Endodermal cell (in vitro differentiated cells): ENCODE data around the gene GRIN2A. TPM values are rescaled to one million over a fixed set of nuclear protein-coding genes. Genes with fewer than 3 reads are reported as not detected.

Experiments
- DNase-seq: peaks from one replicate; pipeline ENCODE4 v3.0.0-alpha.2; 2017
- H3K27ac ChIP-seq: 2 replicates; pipeline ENCODE4 v1.5.1; 2013; ENCODE audit warnings: mild to moderate bottlenecking, low read depth, low read length, moderate library complexity
- H3K27me3 ChIP-seq: 2 replicates; pipeline ENCODE4 v1.6.1; 2013; ENCODE audit warnings: mild to moderate bottlenecking, low read length, moderate library complexity; ENCODE audit not compliant: insufficient read depth, control insufficient read depth, poor library complexity, severe bottlenecking
- H3K36me3 ChIP-seq: 2 replicates; pipeline ENCODE4 v1.7.0; 2013; ENCODE audit warnings: mild to moderate bottlenecking, low read length, moderate library complexity; ENCODE audit not compliant: control insufficient read depth, insufficient read depth
- H3K4me1 ChIP-seq: one replicate; pipeline ENCODE4 v1.7.0; 2013; ENCODE audit warnings: low read length; ENCODE audit not compliant: control insufficient read depth, insufficient read depth
- H3K4me3 ChIP-seq: 2 replicates; pipeline ENCODE4 v1.5.1; 2013; ENCODE audit warnings: mild to moderate bottlenecking, low read length, moderate library complexity
- H3K9ac ChIP-seq: 2 replicates; pipeline ENCODE4 v1.6.1; 2013; ENCODE audit warnings: mild to moderate bottlenecking, low read length, moderate library complexity; ENCODE audit not compliant: poor library complexity, severe bottlenecking; ENCODE audit errors: extremely low read depth
- H3K9me3 ChIP-seq: 2 replicates; pipeline ENCODE4 v1.6.1; 2013; ENCODE audit warnings: mild to moderate bottlenecking, low read length, moderate library complexity; ENCODE audit not compliant: control insufficient read depth
- H3K27ac Mint-ChIP-seq: 2 replicates; pipeline ENCODE4 v1.8.0; 2020; ENCODE audit warnings: mixed read lengths
- H3K27me3 Mint-ChIP-seq: 2 replicates; pipeline ENCODE4 v1.8.0; 2021; ENCODE audit warnings: mild to moderate bottlenecking, mixed read lengths; ENCODE audit not compliant: insufficient read depth
- H3K36me3 Mint-ChIP-seq: 2 replicates; pipeline ENCODE4 v1.8.0; 2020; ENCODE audit warnings: low read depth, mixed read lengths
- H3K4me1 Mint-ChIP-seq: 2 replicates; pipeline ENCODE4 v1.8.0; 2020; ENCODE audit warnings: mixed read lengths
- H3K4me3 Mint-ChIP-seq: 2 replicates; pipeline ENCODE4 v1.8.0; 2020; ENCODE audit warnings: mild to moderate bottlenecking, moderate library complexity, mixed read lengths
- H3K9me3 Mint-ChIP-seq: 2 replicates; pipeline ENCODE4 v1.8.0; 2020; ENCODE audit warnings: mild to moderate bottlenecking, mixed read lengths
- CTCF ChIP-seq: fragments of 200-600 bp; sonication (generic); conservative IDR thresholded peaks from 2 replicates; pipeline ENCODE4 v1.5.0; 2021; ENCODE audit warnings: antibody characterized with exemption, mild to moderate bottlenecking
- WGBS, 2 experiments: methylation state at CpG; one replicate each; pipeline versions ENCODE4 v1.1.5 to v1.1.7; 2013; ENCODE audit warnings: missing lambda C conversion rate in 2 of 2, mixed read lengths in 1 of 2; ENCODE audit not compliant: insufficient coverage in 1 of 2, insufficient read length in 1 of 2; 5-methylcytosine and 5-hydroxymethylcytosine counted together
- total RNA-seq, 2 donors: library from RNA; stranded (reverse); fragmentation: NEBNext Ultra II Directional in 1 of 2; extraction: Animal tissue kit (Norgen Biotek cat#: 25700) in 1 of 2; gene quantifications; 2 replicates in 1 of 2; 3 replicates in 1 of 2; pipeline ENCODE4 v1.2.1, GENCODE V29; 2021

GRIN2A gene
- total RNA-seq, 2 donors from 2014 or later, result 1.2 TPM

DNA sequence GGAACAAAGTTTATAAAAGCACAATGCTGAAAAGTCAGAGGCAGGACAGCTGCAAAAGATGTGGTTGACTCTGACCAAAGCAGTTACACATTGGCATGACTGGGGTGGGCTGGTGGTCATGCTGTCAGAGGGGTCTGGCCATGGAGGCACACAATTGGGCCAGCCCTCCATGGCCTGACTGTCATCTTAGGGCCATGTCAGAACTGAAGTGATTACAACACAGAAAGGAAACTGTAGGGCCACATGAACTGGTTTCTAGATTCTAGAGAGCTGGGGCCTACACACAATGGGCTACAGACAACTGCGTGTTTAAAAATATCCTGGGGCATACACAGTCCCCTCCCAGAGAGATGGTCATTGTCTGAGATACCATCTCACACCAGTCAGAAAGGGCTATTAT, 380.6 kb downstream of the GRIN2A start:
- Mint-ChIP-seq H3K27me3 (no peaks in the 10 kb centered on the region), H3K4me3 (no peak overlapping the region), H3K27ac (no peak overlapping the region), H3K36me3 (no peaks in the 10 kb centered on the region), H3K9me3 (peaks cover 2% of the 10 kb centered on the region), H3K4me1 (no peaks in the 10 kb centered on the region)
- WGBS, 2 experiments, result 78 to 96% methylated on average over 1 of the region's 1 CpG
- no peaks in the 10 kb centered on the region for H3K4me1 ChIP-seq
- no peak overlapping the region for H3K4me3 ChIP-seq
- no peaks in the 10 kb centered on the region for H3K36me3 ChIP-seq
- no peak overlapping the region for H3K27ac ChIP-seq
- no peak for TF ChIP-seq CTCF
- no peak overlapping the region for H3K9ac ChIP-seq
- no peaks in the 10 kb centered on the region for H3K9me3 ChIP-seq
- H3K27me3 ChIP-seq, result no peaks in the 10 kb centered on the region
- no peak for DNase-seq

- Mint-ChIP-seq H3K4me3 (no peak overlapping the region), H3K36me3 (no peaks in the 10 kb centered on the region), H3K27me3 (no peaks in the 10 kb centered on the region), H3K27ac (no peak overlapping the region), H3K9me3 (no peaks in the 10 kb centered on the region), H3K4me1 (no peaks in the 10 kb centered on the region)
- H3K9me3 ChIP-seq, result no peaks in the 10 kb centered on the region
- H3K27me3 ChIP-seq, result no peaks in the 10 kb centered on the region
- H3K27ac ChIP-seq, result no peak overlapping the region
- 91 to 98% methylated on average over 5 to 6 of the region's 6 CpGs for WGBS, 2 experiments
- no peak for DNase-seq
- no peaks in the 10 kb centered on the region for H3K36me3 ChIP-seq
- TF ChIP-seq CTCF, result no peak
- no peaks in the 10 kb centered on the region for H3K4me1 ChIP-seq
- no peak overlapping the region for H3K4me3 ChIP-seq
- no peak overlapping the region for H3K9ac ChIP-seq
Measured at GRCh38 chr16:9800186-9800738, 382.0 kb downstream of the GRIN2A start.

- no peaks in the 10 kb centered on the region for H3K27me3 Mint-ChIP-seq
Measured at GRCh38 chr16:9798952-9799580, 383.2 kb downstream of the GRIN2A start.

More at GRCh38 chr16:9798952-9799580, 383.2 kb downstream of the GRIN2A start:
- Histone ChIP-seq H3K9ac (no peak overlapping the region), H3K4me3 (no peak overlapping the region), H3K36me3 (no peaks in the 10 kb centered on the region), H3K4me1 (no peaks in the 10 kb centered on the region), H3K9me3 (no peaks in the 10 kb centered on the region), H3K27ac (no peak overlapping the region), H3K27me3 (no peaks in the 10 kb centered on the region)
- no peak overlapping the region for H3K27ac Mint-ChIP-seq
- no peak overlapping the region for H3K4me3 Mint-ChIP-seq
- WGBS, 2 experiments, result 82 to 87% methylated on average over 5 to 8 of the region's 8 CpGs
- no peaks in the 10 kb centered on the region for H3K9me3 Mint-ChIP-seq
- no peak for TF ChIP-seq CTCF
- no peaks in the 10 kb centered on the region for H3K36me3 Mint-ChIP-seq
- no peaks in the 10 kb centered on the region for H3K4me1 Mint-ChIP-seq
- DNase-seq, result no peak
